Muscle of back (tissue), 11 donors: ENCODE measurements around the gene NME7. TPM values are rescaled to one million over a fixed set of nuclear protein-coding genes. Genes with fewer than 3 reads are reported as not detected.

Source experiments
- DNase-seq, 3 donors: peaks; one replicate each; pipeline versions ENCODE4 v3.0.0 to v3.0.0-alpha.2; 2013
- polyA plus RNA-seq, 10 donors: library from polyadenylated mRNA; unstranded; fragments of 120-200 nt; gene quantifications; one replicate each; pipeline ENCODE4 v1.2.1, GENCODE V29; 2013; ENCODE audit not compliant: insufficient read length in 10 of 10

The NME7 gene
- polyA plus RNA-seq, 10 donors: 17.6 to 24.3 (median 21.5) TPM

DNA sequence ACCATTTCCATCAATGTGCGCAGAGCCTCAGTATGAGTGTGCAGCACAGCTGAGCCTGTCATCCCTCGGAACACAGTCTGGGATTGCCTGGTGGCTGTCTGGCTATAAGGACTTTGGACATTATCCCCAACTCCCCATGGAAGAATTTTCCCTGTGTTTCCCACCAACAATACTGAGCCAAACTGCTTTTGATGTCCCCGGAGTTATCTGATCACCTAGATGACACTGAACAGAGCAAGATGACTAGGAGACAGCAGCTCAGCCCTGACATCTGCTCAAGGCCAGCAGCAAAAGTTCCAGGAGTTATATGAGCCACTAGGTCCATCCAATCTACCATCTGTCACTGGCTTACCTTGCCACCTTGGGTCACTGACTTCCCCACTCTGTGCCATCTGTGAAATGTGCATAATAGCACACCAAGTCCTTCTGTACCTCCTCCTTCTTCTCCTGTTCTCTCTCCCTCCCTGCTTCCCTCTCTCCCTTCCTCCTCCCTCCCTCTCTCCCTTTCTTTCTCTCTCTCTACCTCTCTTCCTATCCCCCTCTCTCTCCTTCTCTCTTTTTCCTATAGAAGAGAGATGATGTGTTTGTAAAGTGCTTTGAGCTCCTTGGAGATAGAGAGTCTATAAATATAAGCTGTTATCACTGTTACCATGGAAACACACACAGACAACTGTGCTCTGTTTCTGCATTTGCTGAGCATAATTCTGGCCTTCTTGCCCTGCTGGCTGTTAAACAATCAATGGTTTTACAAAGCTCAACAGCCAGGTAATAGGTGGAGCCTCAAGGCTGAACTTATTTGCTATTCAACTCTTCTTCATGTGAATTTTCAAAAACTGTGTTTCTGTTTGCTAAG lies 280.8 kb downstream of the NME7 start:
- DNase-seq: peak in 1 of 3 donors; percentile 53

DNA sequence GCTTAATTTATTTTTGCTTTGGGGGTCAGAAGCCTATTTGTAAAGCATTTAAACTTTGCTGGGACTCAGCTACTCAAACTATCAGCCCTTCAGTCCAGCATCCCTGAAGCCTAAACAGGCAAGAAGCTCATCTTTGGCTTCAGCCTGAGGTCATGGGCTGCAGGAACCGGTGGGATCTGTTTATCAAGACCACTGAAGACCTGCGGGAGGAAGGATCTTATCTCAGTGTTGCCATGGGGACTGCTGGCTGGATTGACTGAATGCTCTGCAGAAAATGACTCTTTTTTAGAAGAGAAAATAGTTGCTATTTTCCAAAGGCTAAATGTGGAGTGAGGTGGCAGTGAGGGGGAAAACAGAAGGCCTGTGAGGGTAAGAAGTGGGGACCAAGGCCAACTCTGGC lies 281.7 kb downstream of the NME7 start:
- no peak for DNase-seq

Other genes starting within 250 kb of the NME7 start
- 10 to 100 TPM; 17.4 to 21.6 (median 20.0) TPM for gene BLZF1, start 398 bp upstream of the NME7 start, polyA plus RNA-seq
- 1 to 10 TPM in 9 of 10 donors, under 1 TPM in 1; 0.77 to 1.4 (median 1.2) TPM for gene CCDC181, start 59.7 kb upstream of the NME7 start, polyA plus RNA-seq
- gene SLC19A2, start 118.1 kb upstream of the NME7 start, polyA plus RNA-seq: 1 to 10 TPM; 5.7 to 8.2 (median 7.7) TPM
- gene F5, start 218.7 kb upstream of the NME7 start, polyA plus RNA-seq: 1 to 10 TPM in 1 of 10 donors, under 1 TPM in 9; 0.03 to 1.3 (median 0.23) TPM